Skeletal muscle cell (primary cell): ENCODE results near the gene LMO1.

Source experiments
- DNase-seq: peaks from one replicate; pipeline ENCODE4 v3.0.0-alpha.2; 2010; ENCODE audit warnings: low read depth
- H3K4me3 ChIP-seq: 2 replicates; pipeline ENCODE4 v1.5.1; 2011; ENCODE audit warnings: low read depth, mild to moderate bottlenecking, control low read depth, low read length, moderate library complexity

Gene LMO1

GRCh38 chr11:8232414-8232813 lies 31.3 kb downstream of the LMO1 start:
- H3K4me3 ChIP-seq, result no peak overlapping the region
- DNase-seq, result no peak

GRCh38 chr11:8231979-8232378 lies 31.7 kb downstream of the LMO1 start:
- H3K4me3 ChIP-seq, result no peak overlapping the region
- DNase-seq, result no peak

- DNase-seq, result no peak
- H3K4me3 ChIP-seq, result no peak overlapping the region
Observed at GRCh38 chr11:8230921-8231847, 32.5 kb downstream of the LMO1 start.

GRCh38 chr11:8230178-8230859 lies 33.4 kb downstream of the LMO1 start:
- DNase-seq, result no peak
- no peak overlapping the region for H3K4me3 ChIP-seq

GRCh38 chr11:8229299-8230177 lies 34.1 kb downstream of the LMO1 start:
- no peak overlapping the region for H3K4me3 ChIP-seq
- no peak for DNase-seq

GRCh38 chr11:8228231-8228630 lies 35.4 kb downstream of the LMO1 start:
- no peak for DNase-seq
- H3K4me3 ChIP-seq, result no peak overlapping the region

GRCh38 chr11:8227156-8228152 lies 36.2 kb downstream of the LMO1 start:
- H3K4me3 ChIP-seq, result no peak overlapping the region
- no peak for DNase-seq

GRCh38 chr11:8225589-8226036 lies 38.1 kb downstream of the LMO1 start:
- no peak for DNase-seq
- no peak overlapping the region for H3K4me3 ChIP-seq

- no peak for DNase-seq
- H3K4me3 ChIP-seq, result no peak overlapping the region
Observed at GRCh38 chr11:8224711-8225110, 39.0 kb downstream of the LMO1 start.

- H3K4me3 ChIP-seq, result no peak overlapping the region
- DNase-seq, result no peak
Observed at GRCh38 chr11:8224161-8224591, 39.5 kb downstream of the LMO1 start.

- no peak overlapping the region for H3K4me3 ChIP-seq
- no peak for DNase-seq
Observed at GRCh38 chr11:8223513-8223900, 40.2 kb downstream of the LMO1 start.

- no peak overlapping the region for H3K4me3 ChIP-seq
- DNase-seq, result no peak
Observed at GRCh38 chr11:8222820-8223512, 40.7 kb downstream of the LMO1 start.

- no peak overlapping the region for H3K4me3 ChIP-seq
- no peak for DNase-seq
Observed at GRCh38 chr11:8221917-8222495, 41.7 kb downstream of the LMO1 start.

- DNase-seq, result no peak
- H3K4me3 ChIP-seq, result no peak overlapping the region
Observed at GRCh38 chr11:8221046-8221723, 42.5 kb downstream of the LMO1 start.

GRCh38 chr11:8220261-8221045 lies 43.2 kb downstream of the LMO1 start:
- DNase-seq, result no peak
- H3K4me3 ChIP-seq, result no peak overlapping the region

GRCh38 chr11:8219257-8220021 lies 44.2 kb downstream of the LMO1 start:
- no peak overlapping the region for H3K4me3 ChIP-seq
- no peak for DNase-seq
